Trophoblast cell (in vitro differentiated cells and primary cell): Measurements from ENCODE around the gene INPP5J.

ENCODE experiments used
- DNase-seq, 2 donors: peaks; one replicate each; pipeline ENCODE4 v3.0.0-alpha.2; 2016
- H2AFZ ChIP-seq: 2 replicates; pipeline ENCODE4 v1.6.1; 2013; ENCODE audit warnings: low read length, moderate library complexity, mild to moderate bottlenecking; ENCODE audit not compliant: insufficient read depth, poor library complexity
- H2AK5ac ChIP-seq: 2 replicates; pipeline ENCODE4 v1.6.1; 2013; ENCODE audit warnings: mild to moderate bottlenecking, low read length
- H2BK120ac ChIP-seq: 2 replicates; pipeline ENCODE4 v1.6.1; 2013; ENCODE audit warnings: low read length, mild to moderate bottlenecking, moderate library complexity; ENCODE audit not compliant: insufficient read depth, poor library complexity
- H2BK12ac ChIP-seq: 2 replicates; pipeline ENCODE4 v1.6.1; 2013; ENCODE audit warnings: mild to moderate bottlenecking, low read length, moderate library complexity
- H2BK5ac ChIP-seq: 2 replicates; pipeline ENCODE4 v1.6.1; 2013; ENCODE audit warnings: low read length, low read depth, moderate library complexity, mild to moderate bottlenecking; ENCODE audit not compliant: poor library complexity
- H3K14ac ChIP-seq: 2 replicates; pipeline ENCODE4 v1.6.1; 2013; ENCODE audit warnings: mild to moderate bottlenecking, low read length
- H3K18ac ChIP-seq: 2 replicates; pipeline ENCODE4 v1.6.1; 2013; ENCODE audit warnings: mild to moderate bottlenecking, low read length
- H3K23ac ChIP-seq: 2 replicates; pipeline ENCODE4 v1.6.1; 2013; ENCODE audit warnings: low read length
- H3K27ac ChIP-seq: 2 replicates; pipeline ENCODE4 v1.5.1; 2013; ENCODE audit warnings: low read depth, mild to moderate bottlenecking, inconsistent platforms, low read length, moderate library complexity
- H3K27me3 ChIP-seq: 2 replicates; pipeline ENCODE4 v1.6.1; 2013; ENCODE audit warnings: inconsistent platforms, mild to moderate bottlenecking, low read length, moderate library complexity; ENCODE audit not compliant: insufficient read depth
- H3K36me3 ChIP-seq, 2 experiments: 1 replicate in 1 of 2; 2 replicates in 1 of 2; pipeline ENCODE4 v1.6.1; 2013; ENCODE audit warnings: low read length in 2 of 2, mild to moderate bottlenecking in 2 of 2, moderate library complexity in 1 of 2; ENCODE audit not compliant: insufficient read depth in 2 of 2, control insufficient read depth in 1 of 2
- H3K4ac ChIP-seq: 2 replicates; pipeline ENCODE4 v1.6.1; 2013; ENCODE audit warnings: low read depth, mild to moderate bottlenecking, low read length, moderate library complexity
- H3K4me1 ChIP-seq, 2 experiments: 1 replicate in 1 of 2; 2 replicates in 1 of 2; pipeline ENCODE4 v1.6.1; 2013; ENCODE audit warnings: low read length in 2 of 2, mild to moderate bottlenecking in 2 of 2, moderate library complexity in 1 of 2; ENCODE audit not compliant: insufficient read depth in 2 of 2, control insufficient read depth in 1 of 2
- H3K4me2 ChIP-seq: 2 replicates; pipeline ENCODE4 v1.6.1; 2013; ENCODE audit warnings: inconsistent platforms, mild to moderate bottlenecking, low read length, moderate library complexity
- H3K4me3 ChIP-seq: 2 replicates; pipeline ENCODE4 v1.5.1; 2013; ENCODE audit warnings: mild to moderate bottlenecking, low read depth, low read length, inconsistent platforms
- H3K79me1 ChIP-seq: one replicate; pipeline ENCODE4 v1.6.1; 2013; ENCODE audit warnings: low read length
- H3K79me2 ChIP-seq: 2 replicates; pipeline ENCODE4 v1.6.1; 2013; ENCODE audit warnings: low read length, mild to moderate bottlenecking; ENCODE audit not compliant: control insufficient read depth, insufficient read depth, poor library complexity
- H3K9ac ChIP-seq: 2 replicates; pipeline ENCODE4 v1.6.1; 2013; ENCODE audit warnings: mild to moderate bottlenecking, low read length
- H3K9me3 ChIP-seq: 2 replicates; pipeline ENCODE4 v1.6.1; 2013; ENCODE audit warnings: low read depth, mild to moderate bottlenecking, control low read depth, inconsistent platforms, low read length; ENCODE audit not compliant: insufficient read depth
- H4K12ac ChIP-seq: 2 replicates; pipeline ENCODE4 v1.6.1; 2013; ENCODE audit warnings: low read depth, mild to moderate bottlenecking, low read length, moderate library complexity
- H4K8ac ChIP-seq: 2 replicates; pipeline ENCODE4 v1.6.1; 2013; ENCODE audit warnings: low read depth, mild to moderate bottlenecking, low read length, moderate library complexity
- H4K91ac ChIP-seq: one replicate; pipeline ENCODE4 v1.6.1; 2013; ENCODE audit warnings: low read depth, mild to moderate bottlenecking, low read length, moderate library complexity
- WGBS: extraction: QIAGEN DNeasy Blood & Tissue Kit; methylation state at CpG from one replicate; pipeline ENCODE4 v1.1.7; 2013; ENCODE audit warnings: missing lambda C conversion rate; ENCODE audit not compliant: insufficient read length, insufficient coverage; ENCODE audit errors: extremely low coverage; 5-methylcytosine and 5-hydroxymethylcytosine counted together

The INPP5J gene

DNA sequence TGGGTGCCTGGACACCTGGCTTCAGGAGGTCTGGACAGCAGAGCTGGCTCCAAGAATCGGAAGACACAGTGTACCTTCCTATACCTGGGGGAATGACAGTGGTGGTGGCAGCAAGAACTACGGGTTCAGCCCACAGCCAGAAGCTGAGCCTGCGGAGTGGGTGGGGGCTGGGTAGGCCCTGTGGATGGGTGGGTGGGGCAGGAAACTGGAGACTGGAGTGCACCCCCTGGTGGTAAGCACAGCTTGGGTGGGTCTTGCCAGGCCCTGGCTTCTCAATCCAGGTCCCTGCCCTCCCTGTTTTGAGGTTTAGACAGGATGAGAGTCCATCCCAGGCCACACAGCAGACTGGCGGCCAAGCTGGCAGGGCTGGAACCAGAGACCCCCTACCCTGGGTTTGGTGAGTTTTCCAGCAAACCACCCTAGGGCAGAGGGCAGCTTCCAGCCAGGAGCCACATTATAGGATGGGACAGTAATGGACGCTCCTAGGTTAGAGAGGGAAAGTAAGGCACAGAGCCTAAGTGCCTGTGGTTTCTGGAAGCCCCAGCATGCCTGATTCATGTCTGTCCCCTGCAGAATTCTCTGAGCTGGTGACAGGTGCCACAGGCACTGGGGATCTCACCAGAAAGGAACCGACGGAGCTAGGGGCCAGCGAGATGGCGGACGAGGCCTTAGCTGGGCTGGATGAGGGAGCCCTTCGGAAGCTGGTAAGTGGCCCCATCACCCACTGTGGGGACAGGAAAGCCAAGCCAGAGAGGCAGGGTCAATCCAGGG is 40.0 kb upstream of the INPP5J start:
- H3K4me3 ChIP-seq = no peak overlapping the region
- peak overlapping the region; percentile 41 for H2BK12ac ChIP-seq
- H3K79me2 ChIP-seq = peaks cover 21% of the 10 kb centered on the region
- no peak overlapping the region for H2BK5ac ChIP-seq
- peaks cover 3% of the 10 kb centered on the region for H3K9me3 ChIP-seq
- H4K91ac ChIP-seq = peak overlapping the region; percentile 45
- H3K4me1 ChIP-seq = peaks cover 29 to 34% of the 10 kb centered on the region in 2 experiments
- H2AK5ac ChIP-seq = peak overlapping the region; percentile 67
- no peak overlapping the region for H2AFZ ChIP-seq
- no peaks in the 10 kb centered on the region for H3K27me3 ChIP-seq
- H3K23ac ChIP-seq = no peak overlapping the region
- peaks cover 27% of the 10 kb centered on the region for H3K79me1 ChIP-seq
- H4K12ac ChIP-seq = peak overlapping the region; percentile 27
- H3K36me3 ChIP-seq = peaks cover 16 to 24% of the 10 kb centered on the region in 2 experiments
- no CpG with 5 or more reads among the region's 11 CpGs for WGBS
- H3K14ac ChIP-seq = peak overlapping the region; percentile 52
- H2BK120ac ChIP-seq = no peak overlapping the region
- DNase-seq = peak; percentile 44 to 67
- H3K9ac ChIP-seq = no peak overlapping the region
- H3K4me2 ChIP-seq = peak overlapping the region; percentile 66
- peak overlapping the region; percentile 49 for H3K4ac ChIP-seq
- peak overlapping the region; percentile 41 for H3K18ac ChIP-seq
- H4K8ac ChIP-seq = no peak overlapping the region
- no peak overlapping the region for H3K27ac ChIP-seq

DNA sequence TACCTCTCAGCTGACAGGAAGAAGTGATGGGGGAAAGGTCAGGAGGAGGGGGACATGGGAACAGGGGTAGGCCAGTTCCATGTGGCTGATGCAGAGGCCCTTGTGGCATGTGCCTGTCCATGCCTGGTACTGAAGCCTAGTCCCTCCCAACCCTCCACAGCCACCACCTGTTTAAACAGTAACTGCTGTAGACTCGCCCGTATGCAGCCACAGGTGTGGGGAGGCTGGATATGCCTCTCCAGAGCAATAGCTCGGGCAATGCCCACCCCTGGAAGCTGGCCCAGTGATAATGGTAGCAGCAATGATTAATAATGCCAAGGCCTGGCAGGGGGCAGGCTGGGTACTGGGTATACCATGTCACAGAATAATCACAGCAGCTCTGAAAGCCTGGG is 39.4 kb upstream of the INPP5J start:
- peaks cover 22 to 30% of the 10 kb centered on the region in 2 experiments for H3K36me3 ChIP-seq
- H3K14ac ChIP-seq = no peak overlapping the region
- no peak overlapping the region for H3K4ac ChIP-seq
- peak overlapping the region; percentile 3 for H3K18ac ChIP-seq
- no peak overlapping the region for H3K23ac ChIP-seq
- no peak overlapping the region for H2BK12ac ChIP-seq
- H3K27me3 ChIP-seq = no peaks in the 10 kb centered on the region
- no peak overlapping the region for H2BK5ac ChIP-seq
- H3K27ac ChIP-seq = no peak overlapping the region
- H3K4me3 ChIP-seq = no peak overlapping the region
- no peak overlapping the region for H2AK5ac ChIP-seq
- H3K4me2 ChIP-seq = no peak overlapping the region
- H3K79me1 ChIP-seq = peaks cover 27% of the 10 kb centered on the region
- no peak overlapping the region for H4K8ac ChIP-seq
- peak in 1 of 2 donors; percentile 15 for DNase-seq
- H3K79me2 ChIP-seq = peaks cover 21% of the 10 kb centered on the region
- no peak overlapping the region for H4K12ac ChIP-seq
- no peak overlapping the region for H4K91ac ChIP-seq
- no peak overlapping the region for H3K9ac ChIP-seq
- H2BK120ac ChIP-seq = no peak overlapping the region
- no CpG with 5 or more reads among the region's 3 CpGs for WGBS
- peaks cover 7% of the 10 kb centered on the region for H3K9me3 ChIP-seq
- peaks cover 29 to 34% of the 10 kb centered on the region in 2 experiments for H3K4me1 ChIP-seq
- no peak overlapping the region for H2AFZ ChIP-seq

DNA sequence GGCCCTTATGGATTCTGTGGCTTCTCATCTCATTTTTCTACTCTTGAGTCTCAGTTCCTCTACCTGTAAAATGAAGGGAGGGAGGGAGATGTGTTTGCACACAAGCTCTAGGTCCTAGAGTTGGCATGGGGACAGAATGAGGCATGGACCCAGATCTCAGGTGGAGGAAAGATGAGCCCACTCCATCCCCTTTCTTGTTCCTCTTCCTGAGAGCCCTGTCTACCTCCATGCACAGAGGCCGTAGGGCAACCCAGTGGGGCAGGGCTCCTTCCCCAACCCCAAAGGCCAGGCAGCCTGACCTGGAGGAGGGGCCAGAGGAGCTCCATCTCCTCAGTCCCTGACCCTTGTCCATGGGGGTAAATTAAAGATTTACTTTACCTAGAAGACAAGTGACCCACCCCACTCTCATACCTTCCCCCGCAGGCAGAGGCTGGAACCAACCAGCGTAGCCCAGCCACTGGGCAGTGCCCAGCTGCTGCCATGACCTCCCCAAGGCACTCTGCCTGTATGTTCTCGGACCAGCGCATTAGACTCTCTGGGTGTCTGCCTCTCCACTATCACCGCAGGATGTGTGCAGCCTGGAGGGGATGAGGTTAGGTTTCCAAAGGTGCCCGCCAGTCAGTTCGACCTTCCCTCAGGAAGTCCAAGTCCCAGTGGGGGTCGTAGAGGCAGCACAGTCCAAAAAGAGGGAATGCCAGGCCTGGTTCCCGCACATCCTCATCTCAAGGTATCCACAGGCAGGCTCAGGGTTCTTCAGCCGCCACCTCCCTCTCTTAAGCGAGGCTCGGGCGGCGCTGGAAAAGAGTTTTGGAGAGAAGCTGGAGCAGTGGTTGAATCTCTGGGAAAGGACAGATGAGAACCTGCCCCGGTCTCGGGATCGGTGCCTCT is 38.6 kb upstream of the INPP5J start:
- Histone ChIP-seq H3K4ac (peak overlapping the region; percentile 18), H3K4me1 (peaks cover 29 to 34% of the 10 kb centered on the region in 2 experiments), H3K18ac (peak overlapping the region; percentile 73), H3K27ac (peak overlapping the region; percentile 26), H3K27me3 (no peaks in the 10 kb centered on the region), H3K4me2 (peak overlapping the region; percentile 63), H4K8ac (peak overlapping the region; percentile 68), H3K9ac (peak overlapping the region; percentile 52), H4K12ac (peak overlapping the region; percentile 10), H2BK5ac (peak overlapping the region; percentile 17), H3K79me1 (peaks cover 27% of the 10 kb centered on the region), H3K36me3 (peaks cover 30 to 37% of the 10 kb centered on the region in 2 experiments), H2AK5ac (peak overlapping the region; percentile 71), H2AFZ (peak overlapping the region; percentile 42), H3K23ac (no peak overlapping the region), H3K4me3 (peak overlapping the region; percentile 66), H3K14ac (peak overlapping the region; percentile 50), H2BK12ac (no peak overlapping the region), H3K79me2 (peaks cover 21% of the 10 kb centered on the region), H2BK120ac (peak overlapping the region; percentile 34), H3K9me3 (peaks cover 7% of the 10 kb centered on the region), H4K91ac (peak overlapping the region; percentile 73)
- DNase-seq = peak in 1 of 2 donors; percentile 7
- no CpG with 5 or more reads among the region's 18 CpGs for WGBS

DNA sequence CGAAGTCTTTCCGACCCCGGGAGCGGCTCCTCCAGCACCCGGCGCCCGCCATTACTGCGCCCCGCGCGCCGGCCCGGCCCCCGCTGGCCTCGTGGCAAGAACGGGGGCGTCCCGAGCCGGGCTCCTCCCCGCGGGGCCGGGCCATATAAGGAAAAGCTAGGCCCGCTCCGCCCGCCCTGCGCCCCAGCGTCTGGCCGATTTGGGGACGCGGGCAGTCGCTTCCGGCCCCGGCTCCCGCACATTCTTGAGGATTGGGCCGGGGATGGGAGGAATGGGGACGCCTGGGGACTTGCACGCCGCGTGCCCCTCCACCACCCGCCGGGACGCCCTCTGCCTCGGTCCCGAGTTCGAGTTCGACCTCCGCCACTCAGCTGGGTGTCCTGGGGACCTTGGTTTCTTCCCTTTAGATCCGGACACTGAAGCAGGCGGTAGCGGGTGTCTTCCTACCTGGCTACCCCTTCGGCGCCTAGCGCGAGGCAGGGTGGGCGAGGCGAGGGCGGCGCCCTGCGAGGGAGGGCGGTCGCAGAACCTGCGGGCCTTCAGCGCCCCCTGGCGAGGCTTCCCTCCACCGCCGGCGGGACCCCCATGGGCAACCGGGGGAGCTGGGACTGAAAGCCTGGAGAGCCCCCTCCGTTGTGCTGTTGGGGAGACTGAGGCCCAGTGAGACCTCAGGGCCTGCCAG is 37.8 kb upstream of the INPP5J start:
- Histone ChIP-seq H4K12ac (peak overlapping the region; percentile 88), H2BK120ac (peak overlapping the region; percentile 69), H2BK12ac (peak overlapping the region; percentile 38), H3K27ac (peak overlapping the region; percentile 69), H3K4ac (peak overlapping the region; percentile 50), H3K79me1 (peaks cover 27% of the 10 kb centered on the region), H3K36me3 (peaks cover 38 to 45% of the 10 kb centered on the region in 2 experiments), H3K9me3 (peaks cover 7% of the 10 kb centered on the region), H2BK5ac (peak overlapping the region; percentile 78), H4K91ac (peak overlapping the region; percentile 92), H3K23ac (no peak overlapping the region), H3K79me2 (peaks cover 21% of the 10 kb centered on the region), H3K4me1 (peaks cover 29 to 34% of the 10 kb centered on the region in 2 experiments), H3K14ac (peak overlapping the region; percentile 93), H2AFZ (peak overlapping the region; percentile 68), H4K8ac (peak overlapping the region; percentile 94), H3K9ac (peak overlapping the region; percentile 70), H3K4me2 (peak overlapping the region; percentile 63), H2AK5ac (peak overlapping the region; percentile 66), H3K27me3 (no peaks in the 10 kb centered on the region), H3K4me3 (peak overlapping the region; percentile 66), H3K18ac (peak overlapping the region; percentile 93)
- WGBS = no CpG with 5 or more reads among the region's 69 CpGs
- peak; percentile 36 to 66 for DNase-seq
